Prostate gland (tissue), 2 donors: Measurements from ENCODE around the gene SGSM1. TPM values are rescaled to one million over a fixed set of nuclear protein-coding genes. Genes with fewer than 3 reads are reported as not detected.
A peak's percentile ranks its signal among the peaks of the same experiment; 100 is the strongest.

Experiments used
- DNase-seq: peaks from one replicate; pipeline ENCODE4 v3.0.0-alpha.2; 2019; ENCODE audit warnings: low spot score
- H3K27ac ChIP-seq, 2 donors: fragments of 200-600 bp; sonication (generic); 2 replicates each; pipeline ENCODE4 v1.5.1; 2017 to 2019
- H3K27me3 ChIP-seq: fragments of 200-600 bp; sonication (generic); replicated peaks from 2 replicates; pipeline ENCODE4 v1.5.1; 2019; ENCODE audit not compliant: insufficient read depth
- H3K36me3 ChIP-seq, 2 donors: fragments of 200-600 bp; sonication (generic); 1 replicate in 1 of 2; 2 replicates in 1 of 2; pipeline versions ENCODE4 v1.5.1 to v1.8.1; 2017 to 2019
- H3K4me1 ChIP-seq: fragments of 200-600 bp; sonication (generic); replicated peaks from 2 replicates; pipeline ENCODE4 v1.5.1; 2019
- H3K4me3 ChIP-seq, 2 donors: fragments of 200-600 bp; sonication (generic); 2 replicates each; pipeline ENCODE4 v1.5.1; 2017 to 2019
- H3K9me3 ChIP-seq: fragments of 200-600 bp; sonication (generic); 2 replicates; pipeline ENCODE4 v1.5.1; 2017
- POLR2A ChIP-seq: fragments of 450-650 bp; IDR thresholded peaks from one replicate; pipeline ENCODE4 v1.6.1; 2016; ENCODE audit warnings: antibody characterized with exemption, mild to moderate bottlenecking
- POLR2AphosphoS5 ChIP-seq: sonication (generic); formaldehyde crosslinking; IDR thresholded peaks from one replicate; pipeline ENCODE4 v1.6.1; 2017; ENCODE audit warnings: antibody characterized with exemption
- WGBS: methylation state at CpG from one replicate; pipeline ENCODE4 v1.1.5; 2018; 5-methylcytosine and 5-hydroxymethylcytosine counted together
- intact Hi-C: fragments of 100-400 bp; cut with DNase I; formaldehyde crosslinking; loops from one replicate; pipeline ENCODE4 v1.14.2; 2022
- total RNA-seq, 2 donors: library from RNA; depleted of rRNA; stranded (reverse); fragments of >200 nt; gene quantifications; one replicate each; pipeline ENCODE4 v1.1.0, GENCODE V29; 2016
- TF ChIP-seq, protein P1 (sequence below), 4 experiments: fragments of 200-600 bp in 2 of 4; fragments of 450-650 bp in 2 of 4; sonication (generic) in 2 of 4; IDR thresholded peaks; 1 replicate in 3 of 4; 2 replicates in 1 of 4; pipeline ENCODE4 v1.5.1; 2016 to 2019; ENCODE audit warnings: antibody characterized with exemption in 4 of 4, mild to moderate bottlenecking in 2 of 4, moderate library complexity in 2 of 4

SGSM1 gene, protein sequence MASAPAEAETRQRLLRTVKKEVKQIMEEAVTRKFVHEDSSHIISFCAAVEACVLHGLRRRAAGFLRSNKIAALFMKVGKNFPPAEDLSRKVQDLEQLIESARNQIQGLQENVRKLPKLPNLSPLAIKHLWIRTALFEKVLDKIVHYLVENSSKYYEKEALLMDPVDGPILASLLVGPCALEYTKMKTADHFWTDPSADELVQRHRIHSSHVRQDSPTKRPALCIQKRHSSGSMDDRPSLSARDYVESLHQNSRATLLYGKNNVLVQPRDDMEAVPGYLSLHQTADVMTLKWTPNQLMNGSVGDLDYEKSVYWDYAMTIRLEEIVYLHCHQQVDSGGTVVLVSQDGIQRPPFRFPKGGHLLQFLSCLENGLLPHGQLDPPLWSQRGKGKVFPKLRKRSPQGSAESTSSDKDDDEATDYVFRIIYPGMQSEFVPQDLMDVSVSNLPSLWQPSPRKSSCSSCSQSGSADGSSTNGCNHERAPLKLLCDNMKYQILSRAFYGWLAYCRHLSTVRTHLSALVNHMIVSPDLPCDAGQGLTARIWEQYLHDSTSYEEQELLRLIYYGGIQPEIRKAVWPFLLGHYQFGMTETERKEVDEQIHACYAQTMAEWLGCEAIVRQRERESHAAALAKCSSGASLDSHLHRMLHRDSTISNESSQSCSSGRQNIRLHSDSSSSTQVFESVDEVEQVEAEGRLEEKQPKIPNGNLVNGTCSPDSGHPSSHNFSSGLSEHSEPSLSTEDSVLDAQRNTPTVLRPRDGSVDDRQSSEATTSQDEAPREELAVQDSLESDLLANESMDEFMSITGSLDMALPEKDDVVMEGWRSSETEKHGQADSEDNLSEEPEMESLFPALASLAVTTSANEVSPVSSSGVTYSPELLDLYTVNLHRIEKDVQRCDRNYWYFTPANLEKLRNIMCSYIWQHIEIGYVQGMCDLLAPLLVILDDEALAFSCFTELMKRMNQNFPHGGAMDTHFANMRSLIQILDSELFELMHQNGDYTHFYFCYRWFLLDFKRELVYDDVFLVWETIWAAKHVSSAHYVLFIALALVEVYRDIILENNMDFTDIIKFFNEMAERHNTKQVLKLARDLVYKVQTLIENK
- total RNA-seq, result 1 to 10 TPM; 4.1 to 7.7 TPM

DNA sequence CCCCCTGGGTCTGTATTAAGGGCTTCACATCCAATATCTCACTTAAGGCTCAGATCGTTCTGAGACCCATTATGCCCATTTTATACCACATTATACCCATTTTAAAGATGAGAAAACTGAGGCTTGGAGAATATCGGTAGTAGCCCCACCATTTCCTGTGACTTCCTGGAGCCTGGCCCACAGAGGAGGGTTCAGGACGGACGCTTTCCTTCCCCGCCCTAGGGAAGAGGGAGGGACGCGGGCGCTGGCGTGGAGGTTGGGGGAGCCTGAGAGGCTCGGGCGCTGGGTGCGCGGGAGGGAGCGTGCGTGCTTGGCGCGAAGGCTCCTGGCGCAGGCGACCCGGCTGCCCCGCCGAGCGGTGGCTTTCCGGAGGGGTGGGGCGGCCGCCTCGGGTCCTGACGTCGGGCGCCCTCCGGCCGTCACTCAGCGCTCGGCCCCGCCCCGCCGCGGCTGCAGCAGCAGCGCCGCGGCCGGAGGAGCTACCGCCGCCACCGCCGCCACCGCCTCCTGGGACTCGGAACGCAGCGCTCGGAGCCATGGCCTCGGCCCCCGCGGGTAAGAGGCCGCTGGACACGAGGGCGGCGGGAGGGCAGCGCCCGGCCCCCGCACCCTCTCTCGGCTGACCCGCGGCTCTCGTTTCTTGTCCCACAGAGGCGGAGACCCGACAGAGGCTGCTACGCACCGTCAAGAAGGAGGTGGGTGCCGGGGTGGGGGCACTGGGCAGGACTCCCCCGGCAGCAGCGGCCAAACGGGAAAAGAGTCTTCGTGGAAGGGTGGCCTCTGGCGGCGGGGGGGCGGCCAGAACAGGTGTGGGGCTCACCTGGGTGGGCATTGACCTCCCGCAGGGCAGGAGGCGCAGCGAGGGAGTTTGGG, at the start of gene SGSM1:
TSS of gene SGSM1 (plus strand) at position 422 of the 873 bp plus-strand sequence. CDS start at position 537, 115 bp downstream.
- no peaks in the 10 kb centered on the region for H3K9me3 ChIP-seq
- H3K36me3 ChIP-seq, result no peaks in the 10 kb centered on the region
- peaks cover 5% of the 10 kb centered on the region for H3K4me1 ChIP-seq
- H3K27ac ChIP-seq, result peak within 1 kb of the TSS; percentile 73 to 77
- TF ChIP-seq POLR2A (peak; percentile 82), POLR2AphosphoS5 (peak; percentile 13)
- TF ChIP-seq, protein P1, sequence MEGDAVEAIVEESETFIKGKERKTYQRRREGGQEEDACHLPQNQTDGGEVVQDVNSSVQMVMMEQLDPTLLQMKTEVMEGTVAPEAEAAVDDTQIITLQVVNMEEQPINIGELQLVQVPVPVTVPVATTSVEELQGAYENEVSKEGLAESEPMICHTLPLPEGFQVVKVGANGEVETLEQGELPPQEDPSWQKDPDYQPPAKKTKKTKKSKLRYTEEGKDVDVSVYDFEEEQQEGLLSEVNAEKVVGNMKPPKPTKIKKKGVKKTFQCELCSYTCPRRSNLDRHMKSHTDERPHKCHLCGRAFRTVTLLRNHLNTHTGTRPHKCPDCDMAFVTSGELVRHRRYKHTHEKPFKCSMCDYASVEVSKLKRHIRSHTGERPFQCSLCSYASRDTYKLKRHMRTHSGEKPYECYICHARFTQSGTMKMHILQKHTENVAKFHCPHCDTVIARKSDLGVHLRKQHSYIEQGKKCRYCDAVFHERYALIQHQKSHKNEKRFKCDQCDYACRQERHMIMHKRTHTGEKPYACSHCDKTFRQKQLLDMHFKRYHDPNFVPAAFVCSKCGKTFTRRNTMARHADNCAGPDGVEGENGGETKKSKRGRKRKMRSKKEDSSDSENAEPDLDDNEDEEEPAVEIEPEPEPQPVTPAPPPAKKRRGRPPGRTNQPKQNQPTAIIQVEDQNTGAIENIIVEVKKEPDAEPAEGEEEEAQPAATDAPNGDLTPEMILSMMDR (IDR thresholded peaks at IDR 0.05), result no peak
- peak; percentile 75 for DNase-seq
- intact Hi-C loops, result no loop called here
- 2% methylated on average over 62 of the region's 80 CpGs for WGBS
- peak within 1 kb of the TSS; percentile 52 to 56 for H3K4me3 ChIP-seq
- H3K27me3 ChIP-seq, result no peaks in the 10 kb centered on the region

DNA sequence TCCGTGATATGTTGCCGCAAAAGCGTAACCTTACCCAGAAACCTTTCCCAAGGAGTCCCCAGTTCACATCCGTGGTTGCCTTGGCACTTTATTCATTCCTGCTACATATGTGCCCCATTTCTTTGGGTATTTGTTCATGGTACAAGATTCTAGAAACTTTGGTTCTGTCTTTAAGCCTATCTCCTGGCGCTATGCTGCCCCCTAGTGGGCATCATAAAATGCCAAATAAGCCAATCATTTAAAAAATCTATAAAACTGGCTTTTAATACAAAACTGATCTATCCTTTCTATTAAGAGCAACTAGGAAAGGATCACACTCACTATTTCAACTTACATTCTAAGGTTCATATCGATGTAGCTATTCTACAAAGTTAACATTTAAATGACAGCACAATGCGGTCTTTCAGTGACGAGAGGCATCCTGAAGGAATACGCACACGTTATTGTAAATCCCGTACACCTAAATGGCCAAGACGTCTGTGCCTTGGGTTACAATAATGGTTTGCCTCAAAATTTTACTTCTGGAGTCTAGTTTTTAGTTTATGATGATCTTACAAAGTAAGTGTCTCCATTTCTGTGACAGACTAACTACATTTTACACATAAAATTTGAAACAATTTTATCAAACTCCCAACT, 47.7 kb upstream of the SGSM1 start:
- H3K27me3 ChIP-seq, result no peaks in the 10 kb centered on the region
- H3K4me3 ChIP-seq, result no peak overlapping the region
- intact Hi-C loops, result no loop called here
- peak; percentile 43 for DNase-seq
- H3K4me1 ChIP-seq, result no peaks in the 10 kb centered on the region
- H3K36me3 ChIP-seq, result no peaks in the 10 kb centered on the region
- 62% methylated on average over 12 of the region's 12 CpGs for WGBS
- H3K9me3 ChIP-seq, result no peaks in the 10 kb centered on the region
- TF ChIP-seq, protein P1 (IDR thresholded peaks at IDR 0.05), result peak; percentile 84 to 94 (median 90)
- TF ChIP-seq POLR2A, result no peak
- no peak for TF ChIP-seq POLR2AphosphoS5
- no peak overlapping the region for H3K27ac ChIP-seq

DNA sequence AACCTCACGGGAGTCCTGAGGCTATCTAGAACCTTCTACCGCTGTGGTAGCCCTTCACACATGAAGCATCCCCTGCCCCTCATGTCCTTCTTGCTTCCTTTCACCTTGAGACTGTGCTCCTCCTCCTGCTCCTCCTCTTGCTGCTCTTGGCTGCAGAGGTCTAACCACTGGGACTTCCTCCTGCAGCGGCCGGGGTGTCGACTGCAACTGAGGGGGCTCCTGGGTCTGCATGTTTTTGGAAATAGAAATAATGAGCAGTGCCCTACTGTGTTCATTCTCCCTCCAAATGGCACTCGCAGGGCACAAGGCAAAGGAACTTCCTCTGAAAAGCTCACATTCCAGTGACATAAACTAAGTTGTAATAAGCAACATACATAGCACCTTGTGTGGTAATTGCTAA, 46.2 kb upstream of the SGSM1 start:
- TF ChIP-seq POLR2A (no peak), POLR2AphosphoS5 (no peak)
- TF ChIP-seq, protein P1 (IDR thresholded peaks at IDR 0.05), result no peak
- Histone ChIP-seq H3K36me3 (no peaks in the 10 kb centered on the region), H3K4me1 (no peaks in the 10 kb centered on the region), H3K27me3 (no peaks in the 10 kb centered on the region), H3K4me3 (no peak overlapping the region), H3K27ac (no peak overlapping the region), H3K9me3 (no peaks in the 10 kb centered on the region)
- intact Hi-C loops, result no loop called here
- DNase-seq, result no peak
- 72% methylated on average over 6 of the region's 6 CpGs for WGBS

DNA sequence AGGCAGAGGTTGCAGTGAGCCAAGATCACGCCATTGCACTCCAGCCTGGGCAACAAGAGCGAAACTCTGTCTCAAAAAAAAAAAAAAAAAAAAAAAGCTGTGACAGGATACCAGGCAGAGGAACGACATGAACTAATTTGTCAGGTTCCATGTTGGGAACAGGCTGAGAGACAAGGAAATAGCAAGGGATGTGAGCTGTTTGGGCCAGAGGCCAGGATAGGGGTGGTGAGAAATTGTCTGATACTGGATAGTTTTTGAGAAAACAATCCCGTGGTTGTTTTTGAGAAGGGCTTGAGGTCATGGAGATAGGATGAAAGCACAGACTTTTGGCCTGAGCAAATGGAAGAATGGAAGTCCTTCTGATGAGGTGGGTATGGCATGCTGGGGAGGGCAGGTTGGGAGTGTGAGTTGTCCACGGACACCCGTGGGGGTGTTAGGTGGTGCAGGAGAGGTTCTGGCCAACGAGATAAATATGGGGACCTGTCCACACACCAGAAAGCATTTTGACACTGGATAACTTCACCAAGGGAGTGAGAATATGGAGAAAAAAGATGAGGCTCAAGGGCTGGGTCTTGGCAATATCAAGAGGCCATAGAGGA, 45.2 kb upstream of the SGSM1 start:
- Histone ChIP-seq H3K4me3 (no peak overlapping the region), H3K36me3 (no peaks in the 10 kb centered on the region), H3K9me3 (no peaks in the 10 kb centered on the region), H3K27me3 (no peaks in the 10 kb centered on the region), H3K4me1 (no peaks in the 10 kb centered on the region), H3K27ac (no peak overlapping the region)
- WGBS, result 63% methylated on average over 7 of the region's 7 CpGs
- TF ChIP-seq, protein P1 (IDR thresholded peaks at IDR 0.05), result no peak
- TF ChIP-seq POLR2A, result no peak
- TF ChIP-seq POLR2AphosphoS5, result no peak
- intact Hi-C loops, result no loop called here
- DNase-seq, result no peak
